HG03575 (cell line): ENCODE measurements around the gene IL27RA.
"Not testable (repeated sequence)": the region's sequence is repeated elsewhere in the genome, so short reads cannot be mapped to it uniquely, and the experiment has no call there.

Experiments used
- ATAC-seq: cut with Tn5 transposase; IDR thresholded peaks from one replicate; pipeline ENCODE4 v1.9.1; 2021; ENCODE audit not compliant: unreplicated experiment, insufficient number of reproducible peaks, low FRiP score; ENCODE audit errors: extremely low read depth

The IL27RA gene

GRCh38 chr19:13996928-13997630 lies 34.5 kb upstream of the IL27RA start:
- no peak for ATAC-seq

DNA sequence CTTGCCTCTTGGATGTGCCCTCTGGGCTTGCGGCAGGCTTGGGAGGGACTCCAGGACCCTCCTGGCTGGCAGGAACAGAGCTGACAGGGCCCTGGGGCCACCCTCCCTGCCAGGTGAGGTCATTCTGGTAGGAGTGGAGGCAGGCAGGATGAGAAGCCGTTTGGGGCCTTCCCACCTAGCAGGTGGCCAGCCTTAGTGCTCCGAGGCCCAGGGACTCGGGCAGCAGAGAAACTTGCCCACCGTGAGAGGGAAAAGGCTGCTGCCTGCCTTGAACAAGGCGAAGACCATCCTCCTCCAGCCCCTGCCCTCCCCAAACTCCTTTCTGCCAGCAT lies 34.0 kb upstream of the IL27RA start:
- no peak for ATAC-seq

- no peak for ATAC-seq
Measured at GRCh38 chr19:13998426-13998825, 33.1 kb upstream of the IL27RA start.

DNA sequence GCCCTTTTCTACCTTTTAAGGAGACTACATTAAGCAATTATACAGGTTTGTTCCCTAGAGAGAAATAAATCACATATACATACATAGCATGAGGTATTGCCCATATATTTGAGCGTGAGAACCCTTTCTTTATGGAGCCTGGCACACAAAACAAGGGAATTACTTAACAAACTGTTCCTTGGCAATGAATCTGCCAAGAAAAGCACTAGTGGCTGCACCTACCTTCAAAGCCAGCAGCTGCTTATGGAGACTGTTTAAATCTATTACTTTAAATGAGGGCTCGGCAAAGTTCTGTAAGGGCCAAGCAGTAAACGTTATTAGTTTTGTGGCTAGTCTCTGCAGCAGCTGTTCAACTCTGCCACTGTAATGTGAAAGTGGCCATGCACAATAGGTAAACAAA lies 32.5 kb upstream of the IL27RA start:
- ATAC-seq: no peak

- ATAC-seq: no peak
Measured at GRCh38 chr19:14000691-14001375, 30.7 kb upstream of the IL27RA start.

DNA sequence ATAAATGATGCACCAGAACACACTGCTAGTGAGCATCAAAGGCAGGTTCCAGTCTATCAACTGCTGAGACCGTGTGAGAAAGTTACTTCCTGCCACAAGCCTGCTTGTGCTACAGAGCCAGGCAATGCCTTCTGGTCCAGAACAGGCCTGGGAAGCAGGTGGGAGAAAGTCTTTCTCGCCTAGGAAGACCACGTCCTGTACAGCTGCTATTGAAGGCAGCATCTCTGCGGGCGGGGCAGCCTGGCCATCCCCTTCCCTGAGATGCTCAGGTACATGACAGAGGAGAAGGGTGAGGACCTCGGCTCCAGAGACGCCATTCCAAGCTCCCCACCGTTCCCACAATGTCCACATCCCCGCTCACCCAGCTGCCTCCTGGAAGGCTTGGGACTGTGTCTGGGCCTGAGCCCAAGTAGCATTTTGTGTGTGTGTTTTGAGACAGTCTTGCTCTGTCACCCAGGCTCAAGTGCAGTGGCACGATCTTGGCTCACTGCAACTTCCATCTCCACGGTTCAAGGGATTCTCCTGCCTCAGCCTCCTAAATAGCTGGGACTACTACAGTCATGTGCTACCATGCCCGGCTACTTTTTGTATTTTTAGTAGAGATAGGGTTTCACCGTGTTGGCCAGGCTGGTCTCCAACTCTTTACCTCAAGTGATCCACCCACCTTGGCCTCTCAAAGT lies 28.9 kb upstream of the IL27RA start:
- no peak for ATAC-seq

GRCh38 chr19:14003251-14004055 lies 28.1 kb upstream of the IL27RA start:
- no peak for ATAC-seq

- no peak for ATAC-seq
Measured at GRCh38 chr19:14004619-14005348, 26.8 kb upstream of the IL27RA start.

DNA sequence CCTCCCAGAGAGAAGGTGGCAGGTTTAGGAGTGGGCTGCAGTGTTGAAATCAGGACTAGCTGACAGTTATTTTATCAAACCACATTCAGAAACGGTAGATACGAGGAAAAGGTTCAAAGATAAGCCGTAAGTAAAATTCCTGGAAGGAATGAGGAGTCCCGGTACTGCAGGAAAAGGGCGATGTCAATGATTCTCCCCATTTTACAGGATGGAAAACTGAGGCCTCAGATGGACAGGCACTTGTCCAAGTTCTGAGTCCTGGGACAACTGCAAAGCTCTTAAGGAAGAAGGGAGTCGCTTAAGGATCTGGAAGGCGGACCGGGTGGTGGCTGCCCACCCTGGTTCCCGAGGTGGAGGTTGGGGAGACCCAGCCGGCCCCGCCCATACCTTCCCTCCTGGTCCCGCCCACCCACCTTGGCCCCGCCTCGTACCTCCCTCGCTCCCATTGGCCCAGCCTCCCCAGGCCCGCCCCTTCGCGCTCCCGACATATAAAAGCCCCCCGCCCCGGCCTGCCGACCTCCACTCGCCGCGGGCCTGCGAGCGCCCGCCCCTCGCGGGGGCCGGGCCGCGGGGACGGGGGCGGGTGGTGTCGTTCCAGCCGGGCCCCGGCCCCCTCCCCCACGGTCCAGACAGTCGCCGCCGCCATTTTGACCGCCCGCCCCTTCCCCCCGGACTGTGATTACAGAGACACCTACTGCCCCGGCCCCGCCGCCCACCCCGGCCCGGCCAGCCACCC lies 26.0 kb upstream of the IL27RA start:
- ATAC-seq: no peak

DNA sequence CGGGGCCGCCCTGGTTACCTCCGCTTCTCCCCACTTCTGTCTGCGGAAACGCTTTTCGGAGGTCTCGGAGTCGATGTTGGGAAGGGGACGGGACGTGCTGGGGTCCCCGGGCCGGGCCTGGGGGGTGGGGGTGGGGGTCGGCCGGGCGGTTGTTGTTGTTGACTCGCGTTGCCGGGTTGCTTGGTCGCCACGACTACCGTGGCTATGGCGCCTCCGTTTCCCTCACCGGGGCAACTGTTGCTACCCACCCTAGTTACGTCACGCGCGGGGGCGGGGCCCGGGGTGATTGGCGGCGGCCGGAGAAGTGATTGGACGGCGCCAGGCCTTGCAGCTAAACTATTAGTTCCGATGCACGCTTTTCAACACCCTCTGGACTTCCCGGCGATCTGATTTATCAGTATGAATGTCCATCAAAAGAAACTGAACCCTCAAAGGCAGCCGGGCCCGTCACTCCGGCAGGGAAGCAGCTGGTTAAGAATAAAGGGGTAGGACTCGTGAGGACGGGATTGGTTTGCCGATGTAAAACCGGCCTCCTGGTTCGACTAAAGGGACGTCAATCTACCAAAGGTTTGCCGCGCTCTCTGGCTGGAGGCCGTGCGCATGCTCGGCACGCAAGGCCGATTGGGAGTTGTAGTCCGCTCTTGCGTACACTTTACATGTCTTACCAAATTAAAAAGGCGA lies 25.3 kb upstream of the IL27RA start, which contains the start of gene RFX1:
Gene RFX1, minus strand, starts transcription at position 236 of the 681 bp plus-strand sequence. CDS start 12,477 bp downstream, outside the sequence.
- peak; percentile 70 for ATAC-seq

GRCh38 chr19:14006766-14007562 lies 24.6 kb upstream of the IL27RA start:
- ATAC-seq: peak; percentile 11

DNA sequence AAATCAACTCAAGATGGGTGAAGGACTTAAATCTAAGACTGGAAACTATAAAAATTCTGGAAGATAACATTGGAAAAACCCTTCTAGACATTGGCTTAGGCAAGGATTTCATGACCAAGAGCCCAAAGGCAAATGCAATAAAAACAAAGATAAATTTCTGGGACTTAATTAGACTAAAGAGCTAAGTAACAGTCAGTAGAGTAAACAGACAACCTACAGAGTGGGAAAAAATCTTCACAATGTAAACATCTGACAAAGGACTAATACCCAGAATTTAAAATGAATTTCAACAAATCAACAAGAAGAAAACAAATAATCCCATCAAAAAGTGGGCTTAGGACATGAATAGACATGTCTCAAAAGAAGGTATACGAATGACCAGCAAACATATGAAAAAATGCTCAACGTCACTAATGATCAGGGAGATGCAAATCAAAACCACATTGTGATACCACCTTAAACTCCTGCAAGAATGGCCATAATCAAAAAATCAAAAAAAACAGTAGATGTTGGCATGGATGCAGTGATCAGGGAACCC lies 19.1 kb upstream of the IL27RA start:
- no peak for ATAC-seq

GRCh38 chr19:14015524-14016035 lies 16.0 kb upstream of the IL27RA start:
- peak; percentile 41 for ATAC-seq

DNA sequence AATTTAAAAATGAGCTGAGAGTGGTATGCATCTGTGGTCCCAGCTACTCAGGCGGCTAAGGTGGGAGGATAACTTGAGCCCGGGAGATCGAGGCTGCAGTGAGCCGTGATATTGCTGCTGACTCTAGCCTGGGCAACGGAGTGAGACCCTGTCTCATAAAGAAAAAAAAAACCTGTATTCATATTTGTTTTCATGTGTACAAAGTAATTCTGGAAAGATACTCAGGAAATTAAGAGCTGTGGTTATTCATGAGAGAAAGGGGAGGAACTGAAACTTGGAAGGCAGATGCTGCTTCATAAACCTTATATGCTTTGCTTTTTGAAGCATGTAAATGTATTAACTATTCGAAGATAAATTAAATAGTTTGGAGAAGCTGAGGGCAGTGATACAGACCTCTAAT lies 12.5 kb upstream of the IL27RA start:
- no peak for ATAC-seq

DNA sequence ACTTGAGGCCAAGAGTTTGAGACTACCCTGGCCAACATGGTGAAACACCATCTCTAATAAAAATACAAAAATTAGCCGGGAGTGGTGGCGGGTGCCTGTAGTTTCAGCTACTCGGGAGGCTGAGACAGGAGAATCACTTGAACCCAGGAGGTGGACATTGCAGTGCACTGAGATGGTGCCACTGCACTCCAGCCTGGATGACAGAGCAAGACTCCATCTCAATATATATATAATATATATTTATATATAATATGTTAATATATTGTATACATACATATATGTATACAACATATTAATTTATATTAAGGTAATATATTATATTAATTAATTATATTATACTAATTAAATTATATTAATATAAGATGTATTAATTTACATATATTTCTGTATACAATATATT lies 11.8 kb upstream of the IL27RA start:
- not testable (repeated sequence) for ATAC-seq

GRCh38 chr19:14021474-14021873 lies 10.1 kb upstream of the IL27RA start:
- no peak for ATAC-seq
